Spleen (tissue), 11 donors: ENCODE measurements around the gene PHTF2. TPM values are rescaled to one million over a fixed set of nuclear protein-coding genes. Genes with fewer than 3 reads are reported as not detected.

Experiments used
- DNase-seq: peaks from one replicate; pipeline ENCODE4 v3.0.0-alpha.2; 2020
- H3K27ac ChIP-seq, 8 donors: fragments of 200-600 bp; sonication (generic) in 7 of 8; 1 replicate in 4 of 8; 2 replicates in 4 of 8; pipeline versions ENCODE4 v1.5.0 to v1.8.0; 2016 to 2021; ENCODE audit warnings: inconsistent platforms in 4 of 8, mild to moderate bottlenecking in 4 of 8, moderate library complexity in 1 of 8
- H3K27me3 ChIP-seq, 7 donors: fragments of 200-600 bp; sonication (generic) in 6 of 7; replicated peaks in 1 of 7; 1 replicate in 4 of 7; 2 replicates in 3 of 7; pipeline versions ENCODE4 v1.5.0 to v1.8.0; 2016 to 2021; ENCODE audit warnings: inconsistent platforms in 3 of 7, mild to moderate bottlenecking in 1 of 7
- H3K36me3 ChIP-seq, 6 donors: fragments of 200-600 bp; sonication (generic) in 5 of 6; 1 replicate in 4 of 6; 2 replicates in 2 of 6; pipeline versions ENCODE4 v1.5.0 to v1.8.0; 2016 to 2021; ENCODE audit warnings: inconsistent platforms in 2 of 6
- H3K4me1 ChIP-seq, 6 donors: fragments of 200-600 bp; sonication (generic) in 5 of 6; 1 replicate in 3 of 6; 2 replicates in 3 of 6; pipeline versions ENCODE4 v1.5.0 to v1.8.0; 2016 to 2021; ENCODE audit warnings: inconsistent platforms in 3 of 6
- H3K4me3 ChIP-seq, 8 donors: fragments of 200-600 bp; sonication (generic) in 7 of 8; 1 replicate in 4 of 8; 2 replicates in 4 of 8; pipeline versions ENCODE4 v1.5.0 to v1.8.0; 2016 to 2021; ENCODE audit warnings: inconsistent platforms in 4 of 8, mild to moderate bottlenecking in 4 of 8, moderate library complexity in 2 of 8
- H3K9me3 ChIP-seq, 8 donors: fragments of 200-600 bp; sonication (generic) in 7 of 8; 1 replicate in 4 of 8; 2 replicates in 4 of 8; pipeline versions ENCODE4 v1.5.0 to v1.8.0; 2016 to 2021; ENCODE audit warnings: inconsistent platforms in 4 of 8
- POLR2AphosphoS5 ChIP-seq, 3 donors: sonication (generic); formaldehyde crosslinking; IDR thresholded peaks; one replicate each; pipeline ENCODE4 v1.5.1; 2017; ENCODE audit warnings: antibody characterized with exemption in 3 of 3
- WGBS, 5 donors: extraction: QIAGEN DNeasy Blood & Tissue Kit in 3 of 5; methylation state at CpG; one replicate each; pipeline versions ENCODE4 v1.1.5 to v1.1.7; 2013 to 2018; 5-methylcytosine and 5-hydroxymethylcytosine counted together
- intact Hi-C: fragments of 100-400 bp; cut with DNase I; formaldehyde crosslinking; loops from one replicate; pipeline ENCODE4 v1.15.0; 2023; ENCODE audit warnings: low total_unique reads
- polyA plus RNA-seq, 3 donors: library from polyadenylated mRNA; stranded (reverse); fragments of 200-250 nt; gene quantifications; one replicate each; pipeline ENCODE4 v1.2.1, GENCODE V29; 2013
- small RNA-seq, 4 donors: library from RNA; depleted of rRNA; stranded (forward); fragments of <200 nt; gene quantifications; one replicate each; pipeline ENCODE3, GENCODE V24; 2016
- total RNA-seq, 7 donors: library from RNA; depleted of rRNA in 3 of 7; stranded (reverse); fragments of >200 nt in 3 of 7; fragmentation: NEBNext Ultra II Directional in 4 of 7; extraction: Animal tissue kit (Norgen Biotek cat#: 25700) in 4 of 7; gene quantifications; one replicate each; pipeline versions ENCODE4 v1.1.0 to v1.2.1, GENCODE V29; 2016 to 2021
- donor health status: healthy with polysubstance abuse.
- donor health status: DM: no; HTN: no; CAD: no; lungs with moderate emphysema.
- donor health status: DM: no; HTN: no; CAD: no.
- donor health status: Bipolar disorder and iron deficiency.
- donor health status: healthy.
- donor health status: DM: no; HTN: no; CAD: no.
- donor health status: DM: yes; HTN: yes; CAD: no.

Gene PHTF2
- total and polyA plus RNA-seq, 10 donors = 13.3 to 47.7 (median 34.7) TPM

GRCh38 chr7:78006063-78006755 lies 207.6 kb downstream of the PHTF2 start:
- no peaks in the 10 kb centered on the region for H3K9me3 ChIP-seq
- no peak for DNase-seq
- no peak for TF ChIP-seq POLR2AphosphoS5 (IDR thresholded peaks at IDR 0.05)
- intact Hi-C loops = no loop called here
- no peak overlapping the region for H3K27ac ChIP-seq
- WGBS, 5 donors = 93 to 97% (median 96%) methylated on average over 10 of the region's 10 CpGs
- H3K4me1 ChIP-seq = no peaks in the 10 kb centered on the region
- H3K36me3 ChIP-seq = no peaks in the 10 kb centered on the region
- no peak overlapping the region for H3K4me3 ChIP-seq
- peaks cover 0 to under 1% (median 0%) of the 10 kb centered on the region in 7 donors for H3K27me3 ChIP-seq

Small RNA genes lying within 50 kb of the gene (small RNA-seq; reads per million reads assigned to genes)
- gene RF00019 = 0 reads per million in 4 donors

Other genes with a start within 250 kb of the PHTF2 start
- gene RSBN1L, start 102.3 kb upstream of the PHTF2 start, total RNA-seq = 10 to 100 TPM; 25.5 to 32.5 (median 29.0) TPM
- 10 to 100 TPM in 1 of 3 donors, 1 to 10 TPM in 2; 9.4 to 12.3 (median 9.6) TPM for gene RSBN1L, start 102.3 kb upstream of the PHTF2 start, polyA plus RNA-seq
- gene TMEM60, start 339 bp upstream of the PHTF2 start, total RNA-seq = 10 to 100 TPM; 10.1 to 22.3 (median 18.4) TPM
- 10 to 100 TPM; 31.1 to 33.1 (median 31.9) TPM for gene TMEM60, start 339 bp upstream of the PHTF2 start, polyA plus RNA-seq